Caco-2 (cell line): ENCODE measurements around the gene AUTS2. TPM values are rescaled to one million over a fixed set of nuclear protein-coding genes. Genes with fewer than 3 reads are reported as not detected.

Experiments
- BruUV-seq: library from RNA; stranded (reverse); fragments of 400-500 nt; replicated peaks from 2 replicates; lab custom pipeline; 2021; lab: Mats Ljungman, UMichigan
- CTCF ChIA-PET: fragments of 300-600 bp; sonication (Branson Sonifier 250); formaldehyde crosslinking; loops from one replicate; lab custom pipeline; 2022; ENCODE audit warnings: antibody characterized with exemption; lab: Charles Lee
- POLR2A ChIA-PET: fragments of 300-600 bp; sonication (Branson Sonifier 250); formaldehyde crosslinking; loops from one replicate; lab custom pipeline; 2022; ENCODE audit warnings: antibody characterized with exemption; lab: Charles Lee
- DNase-seq, 2 experiments: peaks; one replicate each; pipeline versions ENCODE4 v3.0.0 to v3.0.0-alpha.2; 2020 to 2022
- H3K27me3 ChIP-seq: replicated peaks from 2 replicates; pipeline ENCODE4 v1.6.0; 2011; ENCODE audit warnings: low read length; ENCODE audit not compliant: control insufficient read depth, insufficient read depth
- H3K36me3 ChIP-seq: 2 replicates; pipeline ENCODE4 v1.5.1; 2011; ENCODE audit warnings: low read length; ENCODE audit not compliant: control insufficient read depth, insufficient read depth
- H3K4me1 ChIP-seq: fragments of 250-450 bp; sonication (Bioruptor Pico); 2 replicates; pipeline ENCODE4 v1.5.1; 2020; ENCODE audit warnings: mild to moderate bottlenecking
- H3K4me3 ChIP-seq: 2 replicates; pipeline ENCODE4 v1.5.1; 2011; ENCODE audit warnings: low read depth, mild to moderate bottlenecking, control low read depth, low read length
- H3K9me3 ChIP-seq: fragments of 250-450 bp; sonication (Bioruptor Pico); 2 replicates; pipeline ENCODE4 v1.5.1; 2020; ENCODE audit warnings: mild to moderate bottlenecking, moderate library complexity
- H3K27ac Mint-ChIP-seq: one replicate; pipeline ENCODE4 v1.8.0; 2022; ENCODE audit warnings: mixed read lengths; ENCODE audit not compliant: unreplicated experiment
- H3K27me3 Mint-ChIP-seq: one replicate; pipeline ENCODE4 v1.8.0; 2022; ENCODE audit warnings: mixed read lengths; ENCODE audit not compliant: insufficient read depth, unreplicated experiment
- H3K36me3 Mint-ChIP-seq: one replicate; pipeline ENCODE4 v1.8.0; 2022; ENCODE audit warnings: mild to moderate bottlenecking, mixed read lengths; ENCODE audit not compliant: insufficient read depth, unreplicated experiment
- H3K4me1 Mint-ChIP-seq: one replicate; pipeline ENCODE4 v1.8.0; 2022; ENCODE audit warnings: low read depth, mixed read lengths; ENCODE audit not compliant: unreplicated experiment
- H3K4me3 Mint-ChIP-seq: one replicate; pipeline ENCODE4 v1.8.0; 2022; ENCODE audit warnings: mild to moderate bottlenecking, moderate library complexity, mixed read lengths; ENCODE audit not compliant: unreplicated experiment
- H3K9me3 Mint-ChIP-seq: one replicate; pipeline ENCODE4 v1.8.0; 2022; ENCODE audit warnings: mixed read lengths; ENCODE audit not compliant: unreplicated experiment
- intact Hi-C: fragments of 100-400 bp; cut with micrococcal nuclease; formaldehyde crosslinking; loops from one replicate; pipeline ENCODE4 v1.10.0; 2022; ENCODE audit not compliant: unreplicated experiment
- total RNA-seq: library from RNA; stranded (reverse); gene quantifications from 2 replicates; pipeline ENCODE4 v1.2.3, GENCODE V29; 2022
- TF ChIP-seq, protein P1 (sequence below), 2 experiments: fragments of 200-600 bp in 1 of 2; IDR thresholded peaks; 1 replicate in 1 of 2; 2 replicates in 1 of 2; pipeline versions ENCODE4 v1.5.1 to v1.8.0; 2011 to 2022; ENCODE audit warnings: antibody characterized with exemption in 1 of 2, control low read depth in 1 of 2, inconsistent platforms in 1 of 2, low read depth in 1 of 2, low read length in 1 of 2, mild to moderate bottlenecking in 1 of 2, moderate library complexity in 1 of 2; ENCODE audit not compliant: insufficient read depth in 1 of 2, severe bottlenecking in 1 of 2, unreplicated experiment in 1 of 2

AUTS2 gene
- total RNA-seq, 1 experiment from 2014 or later: 37.1 TPM

DNA sequence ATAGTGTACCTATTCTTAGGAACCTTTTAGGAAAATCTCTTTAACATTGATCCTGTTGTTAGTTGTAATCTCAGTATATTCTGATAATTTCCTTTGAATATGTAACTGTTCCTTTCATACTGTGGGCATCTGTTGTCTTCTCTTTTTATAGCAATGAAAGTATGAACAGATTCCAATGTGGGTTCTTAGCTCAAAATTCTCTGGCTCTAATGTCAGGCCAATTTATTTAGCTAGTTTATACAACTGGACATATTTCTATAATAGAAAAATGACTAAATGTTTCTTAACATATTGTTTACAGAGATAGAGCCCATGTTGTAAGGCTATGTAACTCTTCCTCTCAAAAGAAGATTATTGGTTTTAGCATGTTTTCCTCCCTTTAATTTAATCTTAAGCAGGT is 363.2 kb downstream of the AUTS2 start:
- Histone ChIP-seq H3K27me3 (no peaks in the 10 kb centered on the region; the same call in 1 of the 2 replicates), H3K36me3 (no peaks in the 10 kb centered on the region), H3K9me3 (no peaks in the 10 kb centered on the region), H3K4me3 (no peak overlapping the region), H3K4me1 (no peaks in the 10 kb centered on the region)
- TF ChIP-seq, protein P1, sequence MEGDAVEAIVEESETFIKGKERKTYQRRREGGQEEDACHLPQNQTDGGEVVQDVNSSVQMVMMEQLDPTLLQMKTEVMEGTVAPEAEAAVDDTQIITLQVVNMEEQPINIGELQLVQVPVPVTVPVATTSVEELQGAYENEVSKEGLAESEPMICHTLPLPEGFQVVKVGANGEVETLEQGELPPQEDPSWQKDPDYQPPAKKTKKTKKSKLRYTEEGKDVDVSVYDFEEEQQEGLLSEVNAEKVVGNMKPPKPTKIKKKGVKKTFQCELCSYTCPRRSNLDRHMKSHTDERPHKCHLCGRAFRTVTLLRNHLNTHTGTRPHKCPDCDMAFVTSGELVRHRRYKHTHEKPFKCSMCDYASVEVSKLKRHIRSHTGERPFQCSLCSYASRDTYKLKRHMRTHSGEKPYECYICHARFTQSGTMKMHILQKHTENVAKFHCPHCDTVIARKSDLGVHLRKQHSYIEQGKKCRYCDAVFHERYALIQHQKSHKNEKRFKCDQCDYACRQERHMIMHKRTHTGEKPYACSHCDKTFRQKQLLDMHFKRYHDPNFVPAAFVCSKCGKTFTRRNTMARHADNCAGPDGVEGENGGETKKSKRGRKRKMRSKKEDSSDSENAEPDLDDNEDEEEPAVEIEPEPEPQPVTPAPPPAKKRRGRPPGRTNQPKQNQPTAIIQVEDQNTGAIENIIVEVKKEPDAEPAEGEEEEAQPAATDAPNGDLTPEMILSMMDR (IDR thresholded peaks at IDR 0.05; ENCODE audit: insufficient read depth in 1 of 2, low read depth in 1 of 2, low read length in 1 of 2, severe bottlenecking in 1 of 2, unreplicated experiment in 1 of 2): no peak
- intact Hi-C loops: no loop called here
- ChIA-PET CTCF (no interaction called here), POLR2A (no interaction called here)
- no peaks in the 10 kb centered on the region for H3K9me3 Mint-ChIP-seq
- no peak overlapping the region for H3K4me3 Mint-ChIP-seq
- H3K4me1 Mint-ChIP-seq: no peaks in the 10 kb centered on the region
- no peak overlapping the region for H3K27ac Mint-ChIP-seq
- peaks cover 16% of the 10 kb centered on the region for H3K27me3 Mint-ChIP-seq
- H3K36me3 Mint-ChIP-seq: no peaks in the 10 kb centered on the region
- DNase-seq: no peak
- no TSS peak for BruUV-seq

DNA sequence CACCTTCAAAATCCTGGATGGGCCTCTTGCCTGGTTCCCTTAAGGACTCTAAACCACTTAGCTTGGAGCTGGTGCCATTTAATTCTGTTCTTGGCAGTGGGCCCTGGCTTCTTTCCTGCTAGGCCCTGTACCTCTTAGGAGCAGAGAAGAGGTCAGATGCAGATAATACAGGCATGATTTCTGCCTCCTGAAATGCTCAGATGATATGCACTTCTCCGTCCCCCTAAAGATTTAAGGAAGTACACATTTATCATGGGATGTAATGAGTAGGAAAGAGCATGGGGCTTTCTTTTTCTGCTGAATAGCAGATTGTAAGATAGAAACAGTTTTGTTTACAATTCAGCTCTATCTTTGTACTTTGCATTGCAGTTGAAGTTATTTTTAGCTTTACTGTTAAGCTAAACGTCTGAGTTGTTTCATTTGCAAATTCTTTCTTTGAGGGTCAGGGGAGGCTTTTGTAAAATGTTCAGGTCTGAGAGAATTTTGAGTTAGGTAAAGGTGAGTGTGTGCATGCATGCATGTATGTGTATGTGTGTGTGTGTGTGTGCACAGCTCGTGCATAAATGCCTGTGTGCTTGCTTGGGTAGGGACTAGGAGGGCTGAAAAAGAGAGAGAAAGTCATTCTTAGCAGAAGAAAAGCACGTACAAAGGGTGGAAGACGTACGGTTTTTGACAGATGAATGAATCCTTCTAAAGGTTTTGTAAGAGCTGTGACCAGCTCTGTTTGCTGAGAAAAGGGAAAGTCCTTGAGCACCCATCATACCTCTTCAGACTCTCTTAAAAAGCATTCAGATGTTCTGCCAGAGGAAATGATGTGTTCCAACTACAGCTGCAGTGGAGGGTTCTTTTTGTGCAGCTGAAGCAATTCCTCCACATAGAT is 364.2 kb downstream of the AUTS2 start:
- CTCF ChIA-PET: no interaction called here
- Mint-ChIP-seq H3K27ac (no peak overlapping the region), H3K9me3 (no peaks in the 10 kb centered on the region), H3K4me3 (no peak overlapping the region), H3K36me3 (no peaks in the 10 kb centered on the region), H3K4me1 (no peaks in the 10 kb centered on the region), H3K27me3 (peaks cover 21% of the 10 kb centered on the region)
- Histone ChIP-seq H3K27me3 (no peaks in the 10 kb centered on the region; the same call in 1 of the 2 replicates), H3K4me1 (no peaks in the 10 kb centered on the region), H3K4me3 (no peak overlapping the region), H3K9me3 (no peaks in the 10 kb centered on the region), H3K36me3 (no peaks in the 10 kb centered on the region)
- POLR2A ChIA-PET: no interaction called here
- TF ChIP-seq, protein P1 (IDR thresholded peaks at IDR 0.05; ENCODE audit: insufficient read depth in 1 of 2, low read depth in 1 of 2, low read length in 1 of 2, severe bottlenecking in 1 of 2, unreplicated experiment in 1 of 2): no peak
- intact Hi-C loops: no loop called here
- no TSS peak for BruUV-seq
- no peak for DNase-seq

DNA sequence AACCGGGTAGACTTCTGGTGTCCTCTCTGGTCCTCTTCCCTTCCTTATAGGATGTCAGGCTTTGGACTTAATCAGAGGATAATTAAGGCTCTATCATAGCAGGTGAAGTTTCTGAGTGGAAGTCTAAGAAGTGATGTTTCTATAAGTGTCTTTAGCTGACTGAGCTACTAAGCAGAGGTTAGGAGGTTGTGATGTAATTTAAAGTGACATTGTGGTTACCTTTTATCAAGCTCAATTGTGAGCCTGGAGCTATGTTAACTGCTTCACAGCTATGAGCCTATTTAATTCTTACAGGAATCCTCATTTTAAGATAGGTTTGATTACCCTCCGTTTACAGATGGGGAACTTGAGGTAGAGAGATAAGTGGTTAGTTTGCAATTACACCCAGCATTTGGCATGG is 365.1 kb downstream of the AUTS2 start:
- no peak overlapping the region for H3K27ac Mint-ChIP-seq
- H3K9me3 Mint-ChIP-seq: no peaks in the 10 kb centered on the region
- peaks cover 27% of the 10 kb centered on the region for H3K27me3 Mint-ChIP-seq
- intact Hi-C loops: no loop called here
- H3K4me1 Mint-ChIP-seq: no peaks in the 10 kb centered on the region
- H3K36me3 ChIP-seq: no peaks in the 10 kb centered on the region
- no peak overlapping the region for H3K4me3 Mint-ChIP-seq
- no peak for DNase-seq
- CTCF ChIA-PET: no interaction called here
- no TSS peak for BruUV-seq
- POLR2A ChIA-PET: no interaction called here
- H3K4me1 ChIP-seq: no peaks in the 10 kb centered on the region
- H3K36me3 Mint-ChIP-seq: no peaks in the 10 kb centered on the region
- no peak overlapping the region for H3K4me3 ChIP-seq
- H3K27me3 ChIP-seq: no peaks in the 10 kb centered on the region; the same call in 1 of the 2 replicates
- H3K9me3 ChIP-seq: no peaks in the 10 kb centered on the region
- TF ChIP-seq, protein P1 (IDR thresholded peaks at IDR 0.05; ENCODE audit: insufficient read depth in 1 of 2, low read depth in 1 of 2, low read length in 1 of 2, severe bottlenecking in 1 of 2, unreplicated experiment in 1 of 2): no peak
